C1 segment of cervical spinal cord (tissue), 14 donors: Measurements from ENCODE around the gene LRRN1.
"Not testable (repeated sequence)": the region's sequence is repeated elsewhere in the genome, so short reads cannot be mapped to it uniquely, and the experiment has no call there.

Experiments
- DNase-seq, 14 donors: peaks; one replicate each; lab custom pipeline; 2025; lab: John Stamatoyannopoulos, UW

The LRRN1 gene

DNA sequence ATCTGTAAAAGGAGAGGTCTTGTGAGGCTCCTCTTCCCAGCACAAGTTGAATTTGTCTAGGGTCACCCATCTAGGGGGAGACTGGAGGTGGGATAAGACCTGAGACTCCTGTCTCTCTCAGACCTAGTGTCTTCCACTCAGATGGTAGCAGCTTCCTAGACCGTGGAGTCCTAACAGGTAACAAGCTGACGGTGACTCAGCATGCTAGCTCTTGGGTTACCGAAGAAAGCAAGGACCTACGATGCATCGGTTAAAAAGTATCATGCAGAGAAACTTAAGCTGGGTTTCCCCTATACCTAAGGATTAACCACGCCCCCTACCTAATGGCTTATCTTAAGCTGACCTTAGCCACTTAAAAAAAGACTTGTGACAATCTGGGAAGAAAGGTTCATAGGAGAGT lies 7.6 kb downstream of the LRRN1 start:
- no peak for DNase-seq

DNA sequence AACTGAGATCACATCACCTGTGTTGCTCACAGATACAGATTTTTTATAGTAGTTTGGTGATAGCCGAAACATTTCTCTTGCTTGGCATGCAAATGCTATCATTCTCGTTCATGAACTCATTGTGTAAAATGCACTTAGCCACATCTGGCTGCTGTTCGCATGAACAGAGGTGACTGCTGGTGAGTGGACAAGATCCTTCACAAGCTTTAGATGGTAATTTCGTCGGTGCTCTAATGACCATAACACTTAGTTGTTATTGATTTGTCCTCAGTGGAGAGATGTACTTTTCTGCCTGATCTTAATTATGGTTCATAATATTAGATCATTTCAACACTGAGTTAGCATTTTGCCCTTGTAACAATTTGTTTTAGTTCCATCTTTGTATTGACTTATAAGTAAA lies 13.8 kb downstream of the LRRN1 start:
- no peak for DNase-seq

DNA sequence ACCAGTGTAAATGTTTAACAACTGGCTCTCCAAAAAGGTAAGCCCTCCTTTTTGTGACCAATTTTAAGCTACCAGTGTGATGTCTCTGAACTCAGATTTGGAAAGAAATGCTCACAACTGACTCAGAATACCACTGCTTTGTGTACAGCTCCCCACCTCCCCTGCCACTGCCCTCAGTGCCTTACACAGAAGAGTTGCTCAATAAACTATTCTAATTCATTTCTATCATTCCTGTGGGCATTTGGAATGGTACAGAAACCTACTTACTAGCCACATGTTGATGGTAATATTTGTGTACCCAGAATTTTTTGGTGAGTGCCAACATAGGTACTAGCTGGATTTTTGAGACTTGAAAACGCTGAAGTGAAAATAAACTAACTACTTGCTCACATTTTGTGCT lies 16.0 kb downstream of the LRRN1 start:
- DNase-seq, result no peak

DNA sequence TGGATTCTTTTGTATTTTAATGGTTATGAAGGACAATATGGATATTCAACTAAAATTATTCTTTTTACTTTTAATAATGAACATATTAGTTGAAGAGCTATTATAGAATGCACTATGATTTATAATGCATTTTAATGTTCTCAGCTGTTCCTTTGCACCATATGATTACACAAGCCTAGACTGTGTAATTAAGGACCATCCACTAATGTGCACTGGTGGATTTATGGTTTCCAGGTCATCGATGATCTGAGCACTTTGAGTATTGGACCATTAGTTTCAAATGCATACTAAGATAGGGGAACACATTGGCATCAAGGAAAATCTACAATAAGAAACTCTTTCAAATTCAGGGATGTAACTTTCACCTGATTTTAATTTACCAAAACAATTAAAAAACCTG lies 16.8 kb downstream of the LRRN1 start:
- no peak for DNase-seq

DNA sequence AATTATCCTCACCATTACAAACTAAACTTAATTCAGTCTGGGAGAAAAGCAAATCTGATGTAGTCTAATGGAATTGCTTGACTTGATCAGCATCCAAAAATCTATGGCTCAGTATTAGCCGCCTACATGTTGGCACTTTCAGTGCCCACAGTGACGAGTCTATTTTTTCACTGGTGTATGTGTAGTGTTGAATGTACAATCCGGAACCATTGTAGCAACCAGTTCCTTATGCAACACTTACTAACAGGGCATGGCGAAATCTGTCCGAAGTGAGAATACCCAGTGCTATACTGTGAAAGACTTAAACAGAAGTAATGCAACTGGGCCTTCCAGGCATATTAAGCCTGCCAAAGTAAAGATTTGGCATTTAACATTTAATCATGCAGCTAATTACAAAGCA lies 18.6 kb downstream of the LRRN1 start:
- DNase-seq, result no peak

DNA sequence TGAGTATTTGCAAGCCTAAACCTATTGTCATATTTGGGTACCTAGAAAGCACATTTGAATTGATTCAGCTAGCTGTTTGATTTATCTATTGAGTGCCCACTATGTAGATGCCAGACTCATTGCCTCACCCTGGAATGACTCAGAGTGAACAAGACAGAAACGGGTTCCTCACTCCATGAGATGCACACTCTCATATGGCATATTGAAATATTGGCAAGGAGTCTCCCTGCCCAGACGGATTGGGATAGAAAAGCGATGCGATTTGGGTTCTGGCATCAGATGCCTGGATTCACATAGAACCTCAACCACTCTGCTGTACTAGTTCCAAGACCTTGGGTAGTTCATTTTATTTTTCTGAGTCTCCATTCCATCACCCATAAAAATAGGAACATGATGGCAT lies 22.5 kb downstream of the LRRN1 start:
- DNase-seq, result peak in 1 of 14 donors; percentile 58

DNA sequence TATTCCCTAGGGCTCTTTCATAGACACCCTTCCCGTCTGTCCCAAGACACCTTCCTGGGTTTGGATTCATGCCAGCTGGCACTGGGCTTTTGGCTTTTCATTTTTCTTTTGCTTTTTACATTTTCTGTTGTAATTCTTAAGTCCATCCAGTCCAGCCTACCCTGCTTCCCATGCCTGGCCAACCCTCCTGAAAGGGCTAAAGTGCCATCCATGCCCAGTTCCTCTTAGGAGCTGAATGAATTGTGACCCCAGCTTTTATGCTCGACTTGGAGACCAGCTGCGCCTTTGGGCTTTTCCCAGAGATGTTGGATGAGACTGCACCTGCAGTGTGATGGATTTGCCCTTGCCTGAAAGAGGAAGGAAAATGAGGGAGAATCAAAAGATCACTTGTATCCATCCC lies 25.8 kb downstream of the LRRN1 start:
- peak in 4 of 14 donors; percentile 3 to 34 (median 6) for DNase-seq

DNA sequence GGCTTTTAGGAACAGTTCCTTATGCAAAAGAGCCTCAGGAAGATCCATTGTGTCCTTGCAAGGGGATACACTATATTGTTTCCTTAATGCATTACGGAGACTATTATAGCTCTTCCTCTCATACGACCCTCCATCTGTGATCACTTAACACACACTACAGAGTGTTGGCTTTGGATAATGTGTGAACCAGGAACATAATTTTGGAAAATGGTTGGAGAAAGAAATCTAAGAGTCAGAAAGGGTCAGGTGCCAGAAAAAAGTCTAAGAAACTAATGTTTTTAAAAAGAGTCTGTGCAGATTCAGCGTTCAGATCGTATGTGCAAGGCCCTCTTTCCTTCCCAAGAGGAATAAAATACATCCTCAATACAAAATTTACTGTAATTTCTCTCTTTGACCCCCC lies 27.3 kb downstream of the LRRN1 start:
- DNase-seq, result no peak

DNA sequence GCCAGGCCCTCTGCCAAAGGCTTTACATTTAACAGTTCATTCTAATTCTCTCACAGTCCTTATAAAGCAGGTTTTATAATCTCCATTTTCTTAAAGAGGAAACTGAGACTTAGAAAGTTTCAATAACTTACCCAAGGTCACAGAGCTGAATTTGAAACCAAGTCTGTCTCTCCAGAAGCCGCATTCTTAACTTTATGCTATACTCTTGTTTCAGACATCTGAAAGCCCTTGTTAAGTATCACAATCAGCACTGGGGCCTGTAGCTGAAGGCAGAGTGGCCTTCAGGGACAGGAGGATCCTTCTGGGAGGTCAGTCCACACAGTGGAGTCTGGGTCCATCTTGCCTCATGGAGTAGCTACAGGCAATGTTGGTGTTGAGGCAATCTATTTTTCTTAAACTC lies 27.9 kb downstream of the LRRN1 start:
- no peak for DNase-seq

DNA sequence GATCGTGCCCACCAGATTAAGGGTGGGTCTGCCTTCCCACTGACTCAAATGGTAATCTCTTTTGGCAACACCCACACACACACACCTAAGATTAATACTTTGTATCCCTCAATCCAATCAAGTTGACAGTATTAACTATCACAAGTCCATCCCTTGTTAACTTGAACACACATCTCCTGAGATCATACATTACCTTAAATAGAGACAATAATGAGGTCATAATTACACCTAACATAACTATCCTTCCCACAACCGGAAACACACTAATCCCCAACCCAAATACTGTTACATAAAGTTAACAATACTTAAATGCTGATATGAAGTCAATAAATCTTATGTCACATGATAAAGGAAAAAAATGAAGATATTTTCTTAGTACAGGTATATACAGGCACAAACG lies 29.2 kb downstream of the LRRN1 start:
- DNase-seq, result not testable (repeated sequence)

DNA sequence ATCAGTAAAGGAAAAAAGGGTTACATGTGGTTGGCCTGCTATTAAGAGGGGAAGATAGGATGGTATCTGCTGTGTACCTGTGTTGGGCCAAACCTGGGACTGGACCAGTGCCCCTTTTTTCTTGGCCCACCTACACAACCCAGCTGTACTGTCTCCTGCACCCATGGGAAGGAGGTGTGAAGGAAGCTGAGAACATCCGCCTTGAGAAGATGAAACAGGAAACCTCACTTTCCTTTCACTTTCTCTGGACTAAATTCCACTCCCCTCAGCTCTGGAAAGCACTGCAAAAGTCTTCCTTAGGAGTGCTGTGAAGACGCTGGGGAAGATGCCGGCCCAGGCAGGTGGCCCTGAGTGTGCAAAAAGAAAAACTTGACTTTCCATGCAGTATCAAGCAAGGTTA lies 37.6 kb downstream of the LRRN1 start:
- no peak for DNase-seq

DNA sequence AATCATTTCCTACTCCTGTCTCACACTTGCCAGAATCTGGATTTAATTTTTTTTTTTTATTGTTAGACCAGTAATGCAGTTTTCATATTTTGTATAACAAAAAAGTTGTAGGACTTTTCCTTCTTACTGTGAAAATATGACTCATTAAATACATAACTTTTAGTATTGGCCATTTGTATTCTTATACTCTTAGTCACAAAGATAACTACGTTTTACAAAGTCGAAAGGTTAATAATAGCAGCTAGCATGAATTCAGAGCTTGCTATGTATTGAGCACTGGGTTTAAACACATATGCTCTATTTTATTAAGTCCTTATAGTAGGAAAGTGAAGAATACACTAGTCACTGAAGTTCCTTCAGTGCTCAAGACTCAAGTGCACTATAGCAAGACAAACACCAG lies 43.1 kb downstream of the LRRN1 start:
- DNase-seq, result no peak

DNA sequence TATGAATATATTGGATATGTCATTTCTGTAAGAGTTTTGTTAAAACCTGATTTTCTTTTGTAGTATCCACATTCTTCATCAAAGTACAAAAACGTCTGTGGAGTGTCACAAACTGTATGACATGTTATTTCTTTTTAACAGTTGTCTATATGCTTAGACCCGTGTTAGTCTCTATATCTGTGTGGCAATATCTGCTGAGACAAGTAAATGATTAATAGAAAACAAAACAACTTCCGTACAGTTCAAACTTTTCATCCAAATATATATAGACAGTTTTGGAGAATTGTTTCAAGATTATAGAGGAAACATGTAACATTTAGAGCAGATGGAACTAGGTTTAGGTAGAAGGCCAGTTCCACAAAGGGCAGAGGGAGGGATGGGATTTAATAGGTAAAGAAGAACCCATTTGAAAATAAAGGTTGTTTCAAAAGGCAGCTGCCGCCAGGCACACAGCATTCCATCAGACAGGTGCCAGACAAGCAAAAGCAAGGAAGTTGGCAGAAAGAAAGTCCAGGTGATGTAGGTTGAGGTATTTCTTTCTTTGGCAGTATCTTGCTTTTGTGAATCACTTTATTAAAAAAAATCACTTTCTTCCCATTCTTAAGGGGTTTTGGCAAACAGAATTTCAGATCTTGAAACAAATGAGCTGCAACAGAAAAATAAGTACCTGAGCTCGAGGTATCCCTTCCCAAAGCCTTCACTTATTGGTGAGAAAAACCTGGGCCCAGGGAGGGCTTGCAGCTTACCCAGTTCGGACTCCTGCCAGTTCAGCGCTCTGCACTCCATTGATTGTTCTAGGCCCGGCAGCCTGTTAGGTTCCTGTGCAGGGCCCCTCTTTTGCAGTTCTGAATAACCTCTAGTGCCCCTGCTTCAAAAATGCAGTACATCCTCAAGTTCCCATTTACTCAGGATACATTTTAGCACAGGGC lies 49.0 kb downstream of the LRRN1 start:
- no peak for DNase-seq

DNA sequence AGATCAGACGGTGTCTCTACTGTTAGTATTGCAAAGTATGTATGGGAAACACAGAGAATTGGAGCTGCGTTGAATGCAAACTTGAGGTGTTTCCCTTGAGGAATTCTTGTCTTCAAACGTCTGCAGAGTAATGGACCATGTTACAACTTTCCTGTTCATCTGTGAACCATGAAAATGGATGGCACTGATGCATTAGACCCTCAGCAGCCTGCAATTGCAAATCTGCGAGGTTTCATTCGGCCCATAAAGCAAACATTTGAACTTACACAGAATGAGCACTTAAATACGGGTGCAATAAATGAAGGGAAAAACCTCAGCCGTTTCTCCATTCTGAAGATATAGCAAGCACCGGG lies 49.7 kb downstream of the LRRN1 start:
- DNase-seq, result no peak

DNA sequence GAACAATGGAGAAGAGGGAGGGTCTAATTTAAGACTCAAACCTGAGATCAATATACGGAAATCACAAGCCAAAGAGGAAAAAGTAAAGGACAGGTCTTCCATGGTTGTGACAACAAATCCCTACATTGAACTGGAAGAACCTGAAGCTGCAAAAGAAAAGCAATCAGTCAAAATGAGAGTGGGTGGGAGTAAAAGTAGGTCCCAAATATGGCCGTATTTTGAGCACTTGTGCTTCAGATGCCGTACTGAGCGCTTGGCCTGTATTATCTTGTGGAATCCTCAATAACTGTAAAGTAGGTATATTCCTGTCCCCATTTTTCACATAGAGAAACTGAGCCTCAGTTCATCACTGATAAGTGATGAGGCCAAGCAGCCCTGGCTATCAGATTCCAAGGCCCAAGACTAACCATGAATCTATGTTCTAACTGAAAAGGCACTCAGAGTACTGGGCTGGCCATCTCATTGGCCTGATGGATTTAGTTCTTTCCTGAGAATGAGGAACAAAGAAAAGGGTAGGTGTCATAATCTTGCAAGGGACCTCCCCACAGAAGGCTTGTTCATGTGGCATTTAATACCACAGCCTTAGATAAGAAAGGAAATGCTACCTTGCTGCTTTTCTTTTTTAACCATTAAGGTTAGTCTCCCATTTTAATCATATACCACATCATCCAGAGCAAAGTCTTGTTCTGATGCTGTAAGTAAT lies 52.5 kb downstream of the LRRN1 start:
- no peak for DNase-seq

DNA sequence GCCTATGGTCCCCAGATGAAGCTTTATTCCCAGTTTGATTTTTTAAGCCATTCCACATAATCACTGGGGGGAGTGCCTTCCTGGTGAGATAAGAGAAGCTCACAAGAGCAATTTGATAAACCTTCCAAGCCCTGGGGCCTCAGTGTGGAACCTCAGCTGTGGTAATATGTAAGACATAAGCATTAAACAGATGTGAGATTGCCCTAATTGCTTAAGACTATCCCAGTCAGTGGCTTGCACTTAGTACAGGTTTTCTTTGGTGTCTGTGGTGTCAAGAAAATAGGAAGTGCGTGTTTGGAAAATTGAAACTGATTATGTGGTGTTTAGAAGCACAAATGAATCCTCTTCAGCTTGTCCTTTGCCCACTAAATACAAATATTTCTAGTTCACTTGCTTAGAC lies 54.3 kb downstream of the LRRN1 start:
- no peak for DNase-seq

DNA sequence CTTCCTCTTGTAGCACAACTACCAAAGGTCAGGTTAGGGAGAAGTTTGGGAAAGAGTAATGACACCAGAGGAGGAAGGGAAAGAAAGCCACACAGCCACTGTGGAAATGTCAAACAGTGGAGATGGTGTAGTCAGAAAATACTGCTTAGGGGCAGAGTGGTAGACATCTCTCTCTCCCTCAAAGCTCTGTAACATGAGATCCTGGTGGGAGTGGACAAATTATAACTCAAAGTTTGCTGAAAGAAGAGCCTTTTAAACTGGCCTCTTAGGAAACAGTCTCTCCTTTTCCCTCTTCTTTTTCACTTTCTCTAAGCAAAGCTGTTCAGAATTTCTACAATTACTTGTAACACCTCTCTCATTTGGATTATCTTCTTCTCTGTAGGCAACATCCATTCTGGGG lies 55.8 kb downstream of the LRRN1 start:
- no peak for DNase-seq

DNA sequence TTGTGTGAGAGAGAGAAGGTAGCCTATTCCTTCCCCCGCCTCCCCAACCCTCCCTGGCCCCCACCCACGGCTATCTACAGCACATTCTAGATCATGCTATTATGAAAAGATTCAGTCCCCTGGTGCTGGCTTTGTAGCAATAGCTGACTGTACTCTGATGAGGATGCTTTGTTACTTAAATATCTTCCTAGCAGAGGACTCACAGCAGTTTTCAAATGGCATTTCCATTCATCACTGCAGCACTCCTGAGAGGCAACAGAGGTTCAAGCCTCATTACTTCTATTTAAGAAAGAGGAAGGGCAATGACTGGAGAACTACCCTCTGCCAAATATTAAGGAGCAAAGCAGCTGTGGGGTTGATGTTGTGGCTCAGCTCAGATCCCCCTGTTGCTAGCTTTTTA lies 61.0 kb downstream of the LRRN1 start:
- DNase-seq, result no peak

DNA sequence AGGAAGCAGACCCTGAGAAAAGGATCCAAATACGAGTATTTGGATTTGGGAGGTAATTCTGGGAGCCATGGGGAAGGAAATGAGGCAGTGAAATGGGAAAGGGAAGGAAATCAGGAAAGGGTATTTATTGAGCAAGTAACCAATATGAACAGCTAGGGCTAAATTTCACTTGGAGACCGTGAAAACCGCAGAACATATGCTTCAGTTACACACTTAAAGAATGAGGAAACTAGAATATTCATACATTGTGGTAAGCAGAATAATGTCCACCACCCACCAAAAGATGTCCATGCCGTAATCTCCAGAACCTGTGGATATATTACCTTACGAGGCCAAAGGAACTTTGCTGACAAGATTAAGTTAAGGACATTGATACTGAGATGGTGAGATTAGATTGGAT lies 63.3 kb downstream of the LRRN1 start:
- DNase-seq, result no peak

DNA sequence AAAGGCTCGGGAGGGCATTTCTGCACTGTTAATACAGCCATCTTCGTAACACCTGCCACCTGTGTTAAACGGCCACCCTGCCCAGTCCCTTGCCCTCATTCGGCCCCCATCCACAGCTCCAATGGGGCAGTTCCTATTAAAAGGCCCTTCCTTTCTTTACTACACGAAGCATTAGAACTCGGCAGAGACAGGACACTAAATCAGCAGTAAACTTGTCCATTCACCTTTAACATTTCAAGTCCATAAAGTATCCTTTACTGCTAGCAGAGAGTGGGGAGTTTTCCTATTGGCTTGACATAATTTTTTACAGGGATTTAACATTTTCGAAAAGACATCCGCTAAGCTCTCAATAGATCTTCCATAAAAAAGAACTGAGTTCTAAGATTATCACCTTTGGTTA lies 76.3 kb downstream of the LRRN1 start:
- DNase-seq, result no peak

DNA sequence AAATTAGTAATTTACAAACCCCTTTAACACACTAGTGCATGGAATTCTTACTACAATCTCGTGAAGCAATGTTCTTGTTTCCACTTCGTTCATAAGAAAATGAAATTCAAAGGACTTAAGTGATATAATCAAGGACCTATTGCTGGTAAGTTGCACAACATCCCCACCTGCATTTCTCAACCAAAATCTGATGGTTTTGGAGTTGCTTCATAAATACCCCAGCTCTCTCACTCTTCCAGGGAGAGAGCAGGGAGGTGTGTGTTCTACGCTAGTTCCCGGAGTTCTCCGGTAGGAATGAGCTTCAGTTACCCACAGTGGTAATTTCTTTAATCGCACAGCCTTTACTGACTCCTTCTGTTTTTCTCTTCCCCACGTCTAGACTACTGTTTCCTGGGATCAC lies 81.8 kb downstream of the LRRN1 start:
- DNase-seq, result no peak

DNA sequence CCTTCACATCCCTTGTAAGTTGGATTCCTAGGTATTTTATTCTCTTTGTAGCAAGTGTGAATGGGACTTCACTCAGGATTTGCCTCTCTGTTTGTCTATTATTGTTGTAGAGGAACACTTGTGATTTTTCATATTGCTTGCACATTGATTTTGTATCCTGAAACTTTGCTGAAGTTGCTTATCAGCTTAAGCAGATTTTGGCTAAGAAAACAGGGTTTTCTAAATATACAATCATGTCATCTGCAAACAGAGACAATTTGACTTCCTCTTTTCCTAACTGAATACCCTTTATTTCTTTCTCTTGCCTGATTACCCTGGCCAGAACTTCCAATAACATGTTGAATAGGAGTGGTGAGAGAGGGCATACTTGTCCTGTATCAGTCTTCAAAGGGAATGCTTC lies 88.1 kb downstream of the LRRN1 start:
- not testable (repeated sequence) for DNase-seq

DNA sequence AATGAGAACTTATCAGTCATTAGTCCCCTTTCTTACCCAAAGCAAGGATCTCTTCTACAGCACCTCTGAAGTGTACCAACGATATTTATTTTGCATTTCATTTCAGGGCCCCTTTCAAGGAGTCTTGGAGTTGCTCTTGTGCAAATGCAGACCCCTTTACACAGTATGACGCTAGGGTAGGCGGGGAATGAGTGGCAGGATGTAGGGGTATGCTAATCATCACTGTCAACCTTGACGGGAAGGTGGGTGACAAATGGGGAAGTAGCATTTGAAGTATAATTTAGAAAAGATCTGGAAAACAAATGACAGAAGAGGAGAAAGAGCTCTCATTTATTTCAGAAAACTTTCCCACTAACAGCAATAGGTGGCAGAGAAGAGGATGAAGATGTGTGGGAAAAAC lies 94.4 kb downstream of the LRRN1 start:
- no peak for DNase-seq
